Measurements from ENCODE around the gene WWC2. TPM values are rescaled to one million over a fixed set of nuclear protein-coding genes. Genes with fewer than 3 reads are reported as not detected.

WWC2 gene
- total RNA-seq, 1 experiment from 2014 or later, result 126 TPM

- TF ChIP-seq ZBTB21 (CRISPR knock-in tag; IDR thresholded peaks at IDR 0.05; ENCODE audit: borderline replicate concordance), result no peak
- no peak for TF ChIP-seq JAZF1 (CRISPR knock-in tag; IDR thresholded peaks at IDR 0.05)
- no peak for TF ChIP-seq E2F4 (CRISPR knock-in tag; IDR thresholded peaks at IDR 0.05; ENCODE audit: borderline replicate concordance, low read depth)
- TF ChIP-seq ZNF263 (CRISPR knock-in tag; IDR thresholded peaks at IDR 0.05; ENCODE audit: low read depth), result no peak
- no peak for TF ChIP-seq ZNF423 (CRISPR knock-in tag; IDR thresholded peaks at IDR 0.05)
- TF ChIP-seq SP1 (CRISPR knock-in tag; conservative IDR thresholded peaks at IDR 0.05), result no peak
- no peak for TF ChIP-seq NR1H2 (CRISPR knock-in tag; IDR thresholded peaks at IDR 0.05)
- TF ChIP-seq SMAD4 (CRISPR knock-in tag; IDR thresholded peaks at IDR 0.05), result no peak
Measured at GRCh38 chr4:183100298-183100599, 1.2 kb downstream of the WWC2 start (continued).

GRCh38 chr4:183100827-183101226, 1.8 kb downstream of the WWC2 start:
- Mint-ChIP-seq H3K27me3 (ENCODE audit: low read depth) (peaks cover 3% of the 10 kb centered on the region; the same call in 1 of the 2 replicates), H3K27ac (no peak overlapping the region), H3K4me1 (peaks cover 58% of the 10 kb centered on the region), H3K36me3 (no peaks in the 10 kb centered on the region), H3K4me3 (peak overlapping the region; percentile 83), H3K9me3 (no peaks in the 10 kb centered on the region)
- no peak for ATAC-seq
- no peak for TF ChIP-seq ZNF671 (CRISPR knock-in tag; IDR thresholded peaks at IDR 0.05)
- ChIA-PET CTCF (interaction anchor here (0.6 to 1.6 kb wide), 3 partner anchors 28 to 162 kb away, joined by 3 to 4 read pairs (median 4); no protein-coding TSS in a partner anchor), POLR2A (interaction anchor here (1.3 kb wide), 1 partner anchor 10 kb away, joined by 8 read pairs; no protein-coding TSS in a partner anchor)
- no peak for DNase-seq (ENCODE audit: low spot score)

- peak overlapping the region; percentile 83 for H3K4me3 Mint-ChIP-seq
- TF ChIP-seq ZNF263 (CRISPR knock-in tag; IDR thresholded peaks at IDR 0.05; ENCODE audit: low read depth) (no peak), NFATC4 (CRISPR knock-in tag; IDR thresholded peaks at IDR 0.05) (no peak), ATF3 (CRISPR knock-in tag; conservative IDR thresholded peaks at IDR 0.05) (no peak), E2F1 (CRISPR knock-in tag; IDR thresholded peaks at IDR 0.05) (no peak), AFF4 (CRISPR knock-in tag; IDR thresholded peaks at IDR 0.05; ENCODE audit: borderline replicate concordance) (no peak), SMAD4 (CRISPR knock-in tag; IDR thresholded peaks at IDR 0.05) (no peak), ZNF671 (CRISPR knock-in tag; IDR thresholded peaks at IDR 0.05) (no peak), NFYB (CRISPR knock-in tag; conservative IDR thresholded peaks at IDR 0.05; ENCODE audit: low read depth) (no peak), CTCF (IDR thresholded peaks at IDR 0.05) (no peak), ZBTB43 (CRISPR knock-in tag; IDR thresholded peaks at IDR 0.05) (no peak)
- peak overlapping the region; percentile 68; the same call in 1 of the 2 replicates for H3K27ac Mint-ChIP-seq
- peaks cover 60% of the 10 kb centered on the region for H3K4me1 Mint-ChIP-seq
- no peaks in the 10 kb centered on the region for H3K36me3 Mint-ChIP-seq
- DNase-seq (ENCODE audit: low spot score), result no peak
- no peaks in the 10 kb centered on the region for H3K9me3 Mint-ChIP-seq
- H3K27me3 Mint-ChIP-seq (ENCODE audit: low read depth), result peaks cover 3% of the 10 kb centered on the region; the same call in 1 of the 2 replicates
- ChIA-PET CTCF (interaction anchor here (0.6 to 0.9 kb wide), 2 partner anchors 29 to 160 kb away, joined by 3 read pairs; no protein-coding TSS in a partner anchor), POLR2A (no interaction called here)
- no peak for ATAC-seq
Measured at GRCh38 chr4:183101956-183102480, 3.0 kb downstream of the WWC2 start.
